Activated CD4-positive, alpha-beta memory T cell treated with anti-CD3 and anti-CD28 coated beads, Interleukin-2, amount 10 ng/mL, durations not matched to agents 7 days and 5 days (primary cell): ENCODE results near the gene WFDC1. TPM values are rescaled to one million over a fixed set of nuclear protein-coding genes. Genes with fewer than 3 reads are reported as not detected.
"Not testable (repeated sequence)": the region's sequence is repeated elsewhere in the genome, so short reads cannot be mapped to it uniquely, and the experiment has no call there.

Experiments
- CTCF ChIA-PET: fragments of 350-600 bp; sonication (Branson Sonifier 250); formaldehyde crosslinking; loops from one replicate; lab custom pipeline; 2021; ENCODE audit warnings: antibody characterized with exemption, inconsistent platforms; lab: Charles Lee
- POLR2A ChIA-PET: fragments of 350-600 bp; sonication (Branson Sonifier 250); formaldehyde crosslinking; loops from one replicate; lab custom pipeline; 2021; ENCODE audit warnings: antibody characterized with exemption; lab: Charles Lee
- DNase-seq: peaks from one replicate; pipeline ENCODE4 v3.0.0-alpha.2; 2020
- H3K27ac Mint-ChIP-seq: one replicate; pipeline ENCODE4 v1.8.0; 2021; ENCODE audit warnings: mild to moderate bottlenecking, mixed read lengths
- H3K27me3 Mint-ChIP-seq: one replicate; pipeline ENCODE4 v1.8.0; 2021; ENCODE audit warnings: mixed read lengths
- H3K36me3 Mint-ChIP-seq: one replicate; pipeline ENCODE4 v1.8.0; 2021; ENCODE audit warnings: low read depth, mixed read lengths
- H3K4me1 Mint-ChIP-seq: one replicate; pipeline ENCODE4 v1.8.0; 2021; ENCODE audit warnings: mixed read lengths
- H3K4me3 Mint-ChIP-seq: one replicate; pipeline ENCODE4 v1.8.0; 2021; ENCODE audit warnings: mild to moderate bottlenecking, mixed read lengths
- H3K9me3 Mint-ChIP-seq: one replicate; pipeline ENCODE4 v1.8.0; 2021; ENCODE audit warnings: mixed read lengths
- total RNA-seq, 2 experiments: library from RNA; stranded (reverse); gene quantifications; one replicate each; pipeline ENCODE4 v1.2.3, GENCODE V29; 2021

The WFDC1 gene
- total RNA-seq, 2 experiments from 2014 or later = not detected

- Mint-ChIP-seq H3K36me3 (no peaks in the 10 kb centered on the region), H3K4me3 (no peak overlapping the region), H3K9me3 (no peaks in the 10 kb centered on the region), H3K4me1 (no peaks in the 10 kb centered on the region), H3K27ac (no peak overlapping the region), H3K27me3 (peaks cover 3% of the 10 kb centered on the region)
- ChIA-PET POLR2A (no interaction called here), CTCF (no interaction called here)
- no peak for DNase-seq
These were observed 35.4 kb downstream of the WFDC1 start for GRCh38 chr16:84329843-84330684.

- CTCF ChIA-PET = no interaction called here
- no peaks in the 10 kb centered on the region for H3K9me3 Mint-ChIP-seq
- H3K4me3 Mint-ChIP-seq = no peak overlapping the region
- DNase-seq = no peak
- peaks cover 3% of the 10 kb centered on the region for H3K27me3 Mint-ChIP-seq
- POLR2A ChIA-PET = no interaction called here
- H3K4me1 Mint-ChIP-seq = no peaks in the 10 kb centered on the region
- H3K27ac Mint-ChIP-seq = no peak overlapping the region
- no peaks in the 10 kb centered on the region for H3K36me3 Mint-ChIP-seq
These were observed 36.0 kb downstream of the WFDC1 start for GRCh38 chr16:84330685-84331050.

GRCh38 chr16:84331998-84332780 is 37.5 kb downstream of the WFDC1 start:
- Mint-ChIP-seq H3K36me3 (no peaks in the 10 kb centered on the region), H3K4me3 (no peak overlapping the region), H3K27ac (no peak overlapping the region), H3K4me1 (no peaks in the 10 kb centered on the region), H3K27me3 (peaks cover 3% of the 10 kb centered on the region), H3K9me3 (no peaks in the 10 kb centered on the region)
- DNase-seq = no peak
- POLR2A ChIA-PET = no interaction called here
- CTCF ChIA-PET = interaction anchor here (0.6 kb wide), 1 partner anchor 965 kb away, joined by 3 read pairs; no protein-coding TSS in a partner anchor

GRCh38 chr16:84332975-84333684 is 38.5 kb downstream of the WFDC1 start:
- POLR2A ChIA-PET = no interaction called here
- CTCF ChIA-PET = interaction anchor here (0.6 kb wide), 1 partner anchor 964 kb away, joined by 3 read pairs; no protein-coding TSS in a partner anchor
- no peak overlapping the region for H3K4me3 Mint-ChIP-seq
- DNase-seq = no peak
- H3K4me1 Mint-ChIP-seq = no peaks in the 10 kb centered on the region
- peaks cover 3% of the 10 kb centered on the region for H3K9me3 Mint-ChIP-seq
- H3K27ac Mint-ChIP-seq = no peak overlapping the region
- peaks cover 3% of the 10 kb centered on the region for H3K27me3 Mint-ChIP-seq
- H3K36me3 Mint-ChIP-seq = no peaks in the 10 kb centered on the region

GRCh38 chr16:84334058-84334457 is 39.4 kb downstream of the WFDC1 start:
- CTCF ChIA-PET = no interaction called here
- DNase-seq = no peak
- Mint-ChIP-seq H3K27me3 (peaks cover 3% of the 10 kb centered on the region), H3K27ac (no peak overlapping the region), H3K4me3 (no peak overlapping the region), H3K36me3 (no peaks in the 10 kb centered on the region), H3K4me1 (no peaks in the 10 kb centered on the region), H3K9me3 (peaks cover 3% of the 10 kb centered on the region)
- POLR2A ChIA-PET = no interaction called here

GRCh38 chr16:84334482-84334881 is 39.8 kb downstream of the WFDC1 start:
- H3K9me3 Mint-ChIP-seq = peaks cover 3% of the 10 kb centered on the region
- peaks cover 3% of the 10 kb centered on the region for H3K27me3 Mint-ChIP-seq
- CTCF ChIA-PET = no interaction called here
- no peak for DNase-seq
- H3K27ac Mint-ChIP-seq = no peak overlapping the region
- H3K4me3 Mint-ChIP-seq = no peak overlapping the region
- no peaks in the 10 kb centered on the region for H3K4me1 Mint-ChIP-seq
- POLR2A ChIA-PET = no interaction called here
- H3K36me3 Mint-ChIP-seq = no peaks in the 10 kb centered on the region

- H3K27me3 Mint-ChIP-seq, H3K36me3 Mint-ChIP-seq, DNase-seq, H3K4me3 Mint-ChIP-seq, H3K27ac Mint-ChIP-seq, POLR2A ChIA-PET, H3K9me3 Mint-ChIP-seq, H3K4me1 Mint-ChIP-seq, CTCF ChIA-PET: not testable (repeated sequence)
These were observed 42.6 kb downstream of the WFDC1 start for GRCh38 chr16:84337236-84337635.

- Mint-ChIP-seq H3K27ac (no peak overlapping the region), H3K27me3 (no peaks in the 10 kb centered on the region), H3K4me3 (no peak overlapping the region), H3K4me1 (no peaks in the 10 kb centered on the region), H3K36me3 (no peaks in the 10 kb centered on the region), H3K9me3 (peaks cover 3% of the 10 kb centered on the region)
- ChIA-PET POLR2A (no interaction called here), CTCF (interaction anchor here (0.6 kb wide), 1 partner anchor 286 kb away, joined by 3 read pairs; no protein-coding TSS in a partner anchor)
- DNase-seq = no peak
These were observed 44.6 kb downstream of the WFDC1 start for GRCh38 chr16:84339311-84339710.

- POLR2A ChIA-PET = no interaction called here
- H3K9me3 Mint-ChIP-seq = peaks cover 3% of the 10 kb centered on the region
- H3K27me3 Mint-ChIP-seq = no peaks in the 10 kb centered on the region
- no peak for DNase-seq
- H3K27ac Mint-ChIP-seq = no peak overlapping the region
- no peaks in the 10 kb centered on the region for H3K4me1 Mint-ChIP-seq
- H3K4me3 Mint-ChIP-seq = no peak overlapping the region
- CTCF ChIA-PET = no interaction called here
- H3K36me3 Mint-ChIP-seq = no peaks in the 10 kb centered on the region
These were observed 45.1 kb downstream of the WFDC1 start for GRCh38 chr16:84339766-84340165.

- Mint-ChIP-seq H3K36me3 (no peaks in the 10 kb centered on the region), H3K27ac (no peak overlapping the region), H3K9me3 (peaks cover 3% of the 10 kb centered on the region), H3K4me3 (no peak overlapping the region), H3K4me1 (no peaks in the 10 kb centered on the region), H3K27me3 (no peaks in the 10 kb centered on the region)
- no peak for DNase-seq
- POLR2A ChIA-PET = no interaction called here
- CTCF ChIA-PET = no interaction called here
These were observed 45.8 kb downstream of the WFDC1 start for GRCh38 chr16:84340325-84341040.

- Mint-ChIP-seq H3K9me3 (peaks cover 3% of the 10 kb centered on the region), H3K27ac (no peak overlapping the region), H3K4me3 (no peak overlapping the region), H3K27me3 (peaks cover 2% of the 10 kb centered on the region), H3K36me3 (no peaks in the 10 kb centered on the region), H3K4me1 (no peaks in the 10 kb centered on the region)
- DNase-seq = no peak
- CTCF ChIA-PET = no interaction called here
- POLR2A ChIA-PET = no interaction called here
These were observed 47.0 kb downstream of the WFDC1 start for GRCh38 chr16:84341528-84342295.

GRCh38 chr16:84343800-84344199 is 49.1 kb downstream of the WFDC1 start:
- H3K36me3 Mint-ChIP-seq, POLR2A ChIA-PET: not testable (repeated sequence)

More at GRCh38 chr16:84343800-84344199, 49.1 kb downstream of the WFDC1 start:
- H3K4me1 Mint-ChIP-seq, H3K9me3 Mint-ChIP-seq, DNase-seq, H3K27ac Mint-ChIP-seq, CTCF ChIA-PET, H3K27me3 Mint-ChIP-seq, H3K4me3 Mint-ChIP-seq: not testable (repeated sequence)
